ENCODE measurements around the gene PLXNA4.

Gene PLXNA4

GRCh38 chr7:132400561-132401142, 175.6 kb downstream of the PLXNA4 start:
- ChIA-PET CTCF (no interaction called here), POLR2A (no interaction called here)
- DNase-seq (ENCODE audit: extremely low spot score): no peak
- no peak for TF ChIP-seq CTCF (IDR thresholded peaks at IDR 0.05; ENCODE audit: control extremely low read depth, extremely low read depth, low read depth, missing control alignments)

DNA sequence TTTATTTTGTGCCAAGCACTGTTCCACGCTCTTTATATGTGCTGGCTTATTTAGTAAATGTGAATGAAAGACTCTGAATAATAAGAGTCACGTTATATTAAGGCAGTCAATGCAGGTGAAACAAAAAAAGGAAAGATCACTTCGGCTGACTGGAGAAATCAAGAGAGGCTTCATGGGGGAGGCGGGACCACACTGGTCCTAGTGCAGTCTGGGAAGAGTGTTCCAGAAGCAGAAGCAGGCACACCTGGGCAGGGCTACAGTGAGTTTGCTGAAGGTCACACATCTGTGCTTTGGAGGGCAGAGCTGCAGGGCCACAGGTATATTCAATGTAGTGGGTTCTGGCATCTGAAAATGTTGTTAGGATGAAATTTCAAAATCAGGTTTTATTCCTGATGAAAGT, 176.9 kb downstream of the PLXNA4 start:
- no peak for TF ChIP-seq CTCF (IDR thresholded peaks at IDR 0.05; ENCODE audit: control extremely low read depth, extremely low read depth, low read depth, missing control alignments)
- ChIA-PET CTCF (no interaction called here), POLR2A (no interaction called here)
- DNase-seq (ENCODE audit: extremely low spot score): no peak

- DNase-seq (ENCODE audit: extremely low spot score): no peak
- ChIA-PET POLR2A (no interaction called here), CTCF (no interaction called here)
- no peak for TF ChIP-seq CTCF (IDR thresholded peaks at IDR 0.05; ENCODE audit: control extremely low read depth, extremely low read depth, low read depth, missing control alignments)
These were observed 177.9 kb downstream of the PLXNA4 start for GRCh38 chr7:132398253-132398925.

GRCh38 chr7:132397070-132397469, 179.2 kb downstream of the PLXNA4 start:
- TF ChIP-seq CTCF (IDR thresholded peaks at IDR 0.05; ENCODE audit: control extremely low read depth, extremely low read depth, low read depth, missing control alignments): no peak
- ChIA-PET POLR2A (no interaction called here), CTCF (no interaction called here)
- DNase-seq (ENCODE audit: extremely low spot score): no peak

- ChIA-PET POLR2A (no interaction called here), CTCF (no interaction called here)
- TF ChIP-seq CTCF (IDR thresholded peaks at IDR 0.05; ENCODE audit: control extremely low read depth, extremely low read depth, low read depth, missing control alignments): no peak
- DNase-seq (ENCODE audit: extremely low spot score): no peak
These were observed 180.9 kb downstream of the PLXNA4 start for GRCh38 chr7:132395361-132395760.

DNA sequence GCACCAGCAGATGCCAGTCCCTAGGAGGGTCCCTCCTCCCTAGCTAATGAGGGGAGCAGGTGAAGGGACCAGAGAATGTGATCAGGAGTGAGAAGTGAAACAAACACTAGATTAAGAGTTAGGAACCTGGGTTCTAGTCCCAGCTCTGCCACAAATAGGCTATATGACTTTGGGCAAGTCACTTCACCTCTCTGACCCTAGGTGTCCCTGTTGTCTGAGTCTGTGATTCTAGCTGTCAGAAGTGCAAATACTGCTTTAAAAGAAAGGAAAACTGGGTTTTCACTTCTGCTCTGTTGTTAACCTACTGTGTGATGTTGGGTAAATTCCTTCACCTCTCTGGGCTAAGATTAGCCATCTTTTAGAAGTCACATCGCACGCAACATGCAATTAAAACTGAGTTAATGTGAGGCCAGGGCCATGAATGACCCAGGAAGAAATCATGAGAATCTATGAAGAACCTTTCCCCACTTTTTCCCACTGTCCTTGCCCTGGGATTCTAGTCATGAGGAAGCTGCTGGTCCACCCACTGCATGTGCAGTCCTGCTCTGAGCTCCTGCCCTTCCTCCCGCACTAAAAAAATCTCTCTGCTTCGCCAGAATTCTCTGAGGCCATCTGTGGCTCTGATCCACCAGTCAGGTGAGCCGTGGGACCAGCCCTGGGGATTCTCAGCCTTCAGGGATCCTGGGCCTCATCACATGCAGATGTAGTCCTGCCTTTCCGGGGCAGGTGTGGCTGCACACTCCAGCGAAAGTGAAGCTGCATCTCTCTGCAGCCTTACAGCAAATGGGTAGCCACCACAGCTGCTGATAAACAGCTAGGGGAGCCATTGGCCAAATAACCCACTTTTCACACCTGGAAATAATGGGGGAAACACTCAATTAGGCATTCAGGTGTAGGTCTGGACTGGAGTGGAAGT, 181.7 kb downstream of the PLXNA4 start:
- TF ChIP-seq CTCF (IDR thresholded peaks at IDR 0.05; ENCODE audit: control extremely low read depth, extremely low read depth, low read depth, missing control alignments): no peak
- DNase-seq (ENCODE audit: extremely low spot score): peak; percentile 21
- POLR2A ChIA-PET: no interaction called here
- CTCF ChIA-PET: no interaction called here
